T-helper 2 cell treated with Interferon-gamma antibody and Interleukin-4, amounts not matched to agents 5 μg/mL and 100 μg/mL, for 36 hours (primary cell): ENCODE data around the gene INPP4A.

Experiments used
- DNase-seq: peaks from one replicate; pipeline ENCODE4 v3.0.0; 2021; ENCODE audit warnings: low spot score
- H3K27ac Mint-ChIP-seq: one replicate; pipeline ENCODE4 v1.8.0; 2021; ENCODE audit warnings: mild to moderate bottlenecking, mixed read lengths
- H3K27me3 Mint-ChIP-seq: one replicate; pipeline ENCODE4 v1.8.0; 2021; ENCODE audit warnings: low read depth, mixed read lengths
- H3K36me3 Mint-ChIP-seq: one replicate; pipeline ENCODE4 v1.8.0; 2021; ENCODE audit warnings: low read depth, mixed read lengths
- H3K4me1 Mint-ChIP-seq: one replicate; pipeline ENCODE4 v1.8.0; 2021; ENCODE audit warnings: low read depth, mixed read lengths
- H3K4me3 Mint-ChIP-seq: one replicate; pipeline ENCODE4 v1.8.0; 2022; ENCODE audit warnings: mild to moderate bottlenecking, moderate library complexity, mixed read lengths
- H3K9me3 Mint-ChIP-seq: one replicate; pipeline ENCODE4 v1.8.0; 2021; ENCODE audit warnings: mixed read lengths

INPP4A gene

DNA sequence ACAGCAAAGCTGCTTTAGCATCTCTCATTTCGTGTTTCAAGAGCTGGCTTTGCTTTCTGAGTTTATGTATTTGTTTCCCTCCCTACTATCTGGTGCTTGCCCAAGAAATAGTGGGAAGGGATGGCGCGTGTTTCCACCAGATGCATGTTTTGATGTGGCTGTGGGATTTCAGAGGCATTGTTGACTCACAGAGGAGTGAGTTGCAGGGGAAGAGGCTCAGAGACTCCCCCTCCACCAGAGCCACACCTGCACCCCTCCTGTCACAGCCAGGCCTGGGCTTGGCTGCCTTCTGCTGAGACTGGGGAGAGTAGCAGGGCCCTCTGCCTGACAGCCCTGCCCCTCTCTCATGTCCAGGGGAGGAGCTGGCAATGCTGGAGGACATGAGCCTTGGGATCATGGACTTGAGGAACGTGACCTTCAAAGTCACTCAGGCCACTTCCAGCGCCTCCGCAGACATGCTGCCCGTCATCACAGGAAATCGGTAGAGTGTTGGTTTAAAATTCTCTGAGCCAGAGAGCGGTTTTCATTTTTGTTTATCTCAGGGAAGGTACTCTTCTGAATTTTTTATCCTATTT, 120.7 kb downstream of the INPP4A start:
- Mint-ChIP-seq H3K4me1 (peaks cover 4% of the 10 kb centered on the region), H3K27ac (peak overlapping the region; percentile 34), H3K4me3 (no peak overlapping the region), H3K9me3 (no peaks in the 10 kb centered on the region), H3K36me3 (peaks cover 47% of the 10 kb centered on the region), H3K27me3 (no peaks in the 10 kb centered on the region)
- DNase-seq, result no peak

GRCh38 chr2:98565941-98566340, 121.3 kb downstream of the INPP4A start:
- no peak overlapping the region for H3K4me3 Mint-ChIP-seq
- H3K9me3 Mint-ChIP-seq, result no peaks in the 10 kb centered on the region
- H3K36me3 Mint-ChIP-seq, result peaks cover 45% of the 10 kb centered on the region
- peaks cover 3% of the 10 kb centered on the region for H3K4me1 Mint-ChIP-seq
- H3K27me3 Mint-ChIP-seq, result no peaks in the 10 kb centered on the region
- no peak for DNase-seq
- H3K27ac Mint-ChIP-seq, result peak overlapping the region; percentile 64

- Mint-ChIP-seq H3K36me3 (peaks cover 47% of the 10 kb centered on the region), H3K9me3 (no peaks in the 10 kb centered on the region), H3K27ac (no peak overlapping the region), H3K27me3 (no peaks in the 10 kb centered on the region), H3K4me3 (no peak overlapping the region), H3K4me1 (no peaks in the 10 kb centered on the region)
- no peak for DNase-seq
These were observed 123.7 kb downstream of the INPP4A start for GRCh38 chr2:98568161-98568956.

DNA sequence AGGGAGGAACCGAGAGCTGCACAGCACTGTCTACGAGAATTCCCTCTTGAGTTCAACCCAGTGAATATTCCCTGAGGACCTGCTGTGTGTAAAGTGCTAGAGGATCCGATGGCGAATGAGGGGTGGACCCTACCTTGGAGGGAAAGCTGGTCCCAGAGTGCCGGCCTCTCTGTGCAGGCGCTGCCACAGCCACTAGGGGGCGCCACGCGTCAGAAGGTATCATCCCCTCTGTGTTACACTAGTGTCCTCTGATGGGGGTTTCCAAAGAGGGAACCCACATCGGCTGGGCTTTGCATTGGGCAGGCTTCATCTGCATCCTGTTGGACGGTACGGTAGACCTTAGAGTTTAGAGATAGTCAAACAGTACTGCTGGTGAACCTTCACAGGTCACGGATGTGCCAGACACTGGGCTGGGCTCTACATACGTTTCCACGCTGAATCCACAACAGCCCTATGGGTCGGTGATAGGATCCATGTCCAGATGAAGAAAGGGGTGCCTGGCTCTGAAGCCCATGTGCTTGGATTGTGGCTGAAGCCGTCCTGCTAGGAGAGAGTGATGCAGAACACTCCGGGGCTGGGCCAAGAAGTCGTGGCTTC, 124.6 kb downstream of the INPP4A start:
- peaks cover 53% of the 10 kb centered on the region for H3K36me3 Mint-ChIP-seq
- H3K27ac Mint-ChIP-seq, result peak overlapping the region; percentile 31
- no peak overlapping the region for H3K4me3 Mint-ChIP-seq
- no peaks in the 10 kb centered on the region for H3K9me3 Mint-ChIP-seq
- no peaks in the 10 kb centered on the region for H3K4me1 Mint-ChIP-seq
- no peaks in the 10 kb centered on the region for H3K27me3 Mint-ChIP-seq
- DNase-seq, result peak; percentile 40

GRCh38 chr2:98569915-98570314, 125.3 kb downstream of the INPP4A start:
- no peak overlapping the region for H3K4me3 Mint-ChIP-seq
- H3K27me3 Mint-ChIP-seq, result no peaks in the 10 kb centered on the region

GRCh38 chr2:98570356-98570755, 125.7 kb downstream of the INPP4A start:
- H3K4me3 Mint-ChIP-seq, result no peak overlapping the region
- no peaks in the 10 kb centered on the region for H3K4me1 Mint-ChIP-seq
- no peak for DNase-seq
- peaks cover 58% of the 10 kb centered on the region for H3K36me3 Mint-ChIP-seq
- no peaks in the 10 kb centered on the region for H3K27me3 Mint-ChIP-seq
- H3K9me3 Mint-ChIP-seq, result no peaks in the 10 kb centered on the region
- H3K27ac Mint-ChIP-seq, result peak overlapping the region; percentile 43

More at GRCh38 chr2:98569915-98570314, 125.3 kb downstream of the INPP4A start:
- Mint-ChIP-seq H3K27ac (peak overlapping the region; percentile 43), H3K36me3 (peaks cover 53% of the 10 kb centered on the region), H3K4me1 (no peaks in the 10 kb centered on the region), H3K9me3 (no peaks in the 10 kb centered on the region)
- DNase-seq, result no peak

- H3K4me1 Mint-ChIP-seq, result no peaks in the 10 kb centered on the region
- no peak overlapping the region for H3K27ac Mint-ChIP-seq
- peaks cover 54% of the 10 kb centered on the region for H3K36me3 Mint-ChIP-seq
- no peak overlapping the region for H3K4me3 Mint-ChIP-seq
- no peaks in the 10 kb centered on the region for H3K27me3 Mint-ChIP-seq
- no peaks in the 10 kb centered on the region for H3K9me3 Mint-ChIP-seq
- no peak for DNase-seq
These were observed 126.6 kb downstream of the INPP4A start for GRCh38 chr2:98571121-98571701.

GRCh38 chr2:98571796-98572195, 127.1 kb downstream of the INPP4A start:
- no peak for DNase-seq
- H3K4me1 Mint-ChIP-seq, result no peaks in the 10 kb centered on the region
- H3K9me3 Mint-ChIP-seq, result no peaks in the 10 kb centered on the region
- peaks cover 49% of the 10 kb centered on the region for H3K36me3 Mint-ChIP-seq
- H3K27ac Mint-ChIP-seq, result no peak overlapping the region
- H3K27me3 Mint-ChIP-seq, result no peaks in the 10 kb centered on the region
- H3K4me3 Mint-ChIP-seq, result no peak overlapping the region

DNA sequence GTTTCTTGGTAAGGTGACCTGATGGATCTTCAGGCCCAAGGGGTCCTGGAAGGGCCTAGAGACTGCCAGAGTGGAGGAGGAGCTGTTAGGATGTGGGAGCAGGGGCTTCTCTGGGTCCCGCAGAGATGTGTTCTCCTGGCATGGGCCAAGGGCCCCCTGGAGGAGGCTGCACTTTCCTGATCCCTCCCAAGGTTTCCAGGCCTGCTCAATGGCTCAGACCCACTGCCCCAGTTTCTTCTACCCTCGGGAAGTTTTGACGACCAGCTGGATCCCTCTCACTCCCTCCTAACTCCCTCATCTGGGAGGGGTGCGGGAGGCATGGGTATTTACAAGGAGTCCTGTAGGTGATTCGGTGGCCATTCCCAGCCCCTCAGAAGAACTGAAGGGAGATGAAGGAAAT, 127.6 kb downstream of the INPP4A start:
- Mint-ChIP-seq H3K4me3 (no peak overlapping the region), H3K27ac (no peak overlapping the region), H3K4me1 (no peaks in the 10 kb centered on the region), H3K9me3 (no peaks in the 10 kb centered on the region), H3K27me3 (no peaks in the 10 kb centered on the region), H3K36me3 (peaks cover 47% of the 10 kb centered on the region)
- DNase-seq, result no peak

DNA sequence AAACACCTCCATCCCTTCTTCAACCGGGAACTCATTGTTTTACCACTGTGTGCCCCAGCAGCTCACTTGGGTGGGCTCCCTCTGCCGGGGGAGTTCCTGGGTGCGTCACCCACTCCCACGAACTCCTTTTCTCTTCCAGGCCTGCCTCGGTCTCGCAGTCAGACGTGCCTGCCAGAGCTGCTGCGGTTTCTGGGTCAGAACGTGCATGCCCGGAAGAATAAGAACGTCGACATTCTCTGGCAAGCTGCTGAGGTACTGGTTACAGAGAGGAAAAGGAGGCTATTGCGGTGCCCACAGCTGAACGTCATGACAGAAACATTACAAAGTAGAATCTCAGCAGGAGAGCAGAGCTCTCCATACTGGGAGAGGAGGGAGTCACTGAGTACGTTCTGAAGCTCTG, 128.0 kb downstream of the INPP4A start:
- no peak for DNase-seq
- peaks cover 47% of the 10 kb centered on the region for H3K36me3 Mint-ChIP-seq
- no peaks in the 10 kb centered on the region for H3K9me3 Mint-ChIP-seq
- H3K4me3 Mint-ChIP-seq, result no peak overlapping the region
- H3K4me1 Mint-ChIP-seq, result no peaks in the 10 kb centered on the region
- H3K27ac Mint-ChIP-seq, result no peak overlapping the region
- H3K27me3 Mint-ChIP-seq, result no peaks in the 10 kb centered on the region

GRCh38 chr2:98573426-98573825, 128.8 kb downstream of the INPP4A start:
- H3K4me3 Mint-ChIP-seq, result no peak overlapping the region
- H3K36me3 Mint-ChIP-seq, result peaks cover 54% of the 10 kb centered on the region
- no peaks in the 10 kb centered on the region for H3K27me3 Mint-ChIP-seq
- H3K9me3 Mint-ChIP-seq, result no peaks in the 10 kb centered on the region
- DNase-seq, result no peak
- no peaks in the 10 kb centered on the region for H3K4me1 Mint-ChIP-seq
- H3K27ac Mint-ChIP-seq, result no peak overlapping the region

DNA sequence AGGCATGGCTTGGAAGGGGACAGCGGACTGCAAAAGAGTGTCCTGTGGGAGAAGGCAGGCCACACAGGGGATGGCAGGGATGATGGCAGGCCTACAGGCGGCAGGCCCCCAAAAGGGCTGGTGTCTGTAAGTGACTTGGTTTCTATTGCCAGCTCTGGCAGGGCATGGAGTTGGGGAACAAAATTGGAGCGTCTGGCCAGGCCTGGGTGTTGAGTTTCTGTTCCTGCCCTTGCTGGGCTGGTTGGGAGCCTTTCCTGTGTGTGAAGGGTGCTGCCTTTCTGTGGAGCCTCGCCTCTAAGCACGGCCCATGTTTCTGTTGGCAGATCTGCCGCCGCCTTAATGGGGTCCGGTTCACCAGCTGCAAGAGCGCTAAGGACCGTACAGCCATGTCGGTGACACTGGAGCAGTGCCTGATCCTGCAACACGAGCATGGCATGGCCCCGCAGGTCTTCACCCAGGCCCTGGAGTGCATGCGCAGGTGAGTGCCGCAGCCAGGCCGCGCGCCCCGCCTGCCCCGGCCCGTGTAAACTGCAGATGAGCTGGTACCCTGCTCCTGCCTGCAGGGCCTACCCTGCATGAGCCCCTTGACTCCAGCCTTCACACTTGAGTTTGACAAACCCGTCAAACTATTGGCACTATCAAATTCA, 132.1 kb downstream of the INPP4A start:
- H3K36me3 Mint-ChIP-seq, result peaks cover 43% of the 10 kb centered on the region
- no peak overlapping the region for H3K27ac Mint-ChIP-seq
- H3K4me3 Mint-ChIP-seq, result no peak overlapping the region

GRCh38 chr2:98577313-98577712, 132.7 kb downstream of the INPP4A start:
- H3K27me3 Mint-ChIP-seq, result no peaks in the 10 kb centered on the region
- H3K27ac Mint-ChIP-seq, result no peak overlapping the region
- no peak overlapping the region for H3K4me3 Mint-ChIP-seq
- DNase-seq, result no peak
- H3K36me3 Mint-ChIP-seq, result peaks cover 44% of the 10 kb centered on the region
- H3K9me3 Mint-ChIP-seq, result no peaks in the 10 kb centered on the region
- H3K4me1 Mint-ChIP-seq, result peaks cover 3% of the 10 kb centered on the region

More for the DNA sequence above, 132.1 kb downstream of the INPP4A start:
- Mint-ChIP-seq H3K4me1 (peaks cover 3% of the 10 kb centered on the region), H3K27me3 (no peaks in the 10 kb centered on the region), H3K9me3 (no peaks in the 10 kb centered on the region)
- no peak for DNase-seq

DNA sequence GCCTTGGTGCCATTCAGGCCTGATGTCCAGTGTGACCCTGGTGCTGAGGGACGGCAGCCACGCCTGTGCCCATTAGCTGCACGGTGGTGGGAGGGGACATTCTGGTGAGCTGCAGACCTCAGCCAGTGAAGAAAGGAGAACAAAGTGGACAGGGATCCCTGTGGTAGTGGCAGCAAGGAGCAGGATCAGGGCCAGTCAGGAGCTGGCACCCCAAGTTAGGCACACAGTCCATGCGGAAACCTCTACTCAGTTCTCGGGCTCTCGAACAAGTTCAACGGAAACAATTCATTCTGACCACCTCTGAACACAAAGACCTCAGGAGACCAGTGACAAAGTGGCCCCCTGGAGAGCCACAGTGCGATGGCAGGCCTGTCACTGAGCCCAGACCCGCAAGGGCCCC, 133.6 kb downstream of the INPP4A start:
- Mint-ChIP-seq H3K27ac (no peak overlapping the region), H3K36me3 (peaks cover 48% of the 10 kb centered on the region), H3K4me1 (peaks cover 3% of the 10 kb centered on the region), H3K4me3 (no peak overlapping the region), H3K9me3 (no peaks in the 10 kb centered on the region), H3K27me3 (no peaks in the 10 kb centered on the region)
- DNase-seq, result no peak
